ENCODE results near the gene RABAC1.
A peak's percentile ranks its signal among the peaks of the same experiment; 100 is the strongest.
"Not testable (repeated sequence)": the region's sequence is repeated elsewhere in the genome, so short reads cannot be mapped to it uniquely, and the experiment has no call there.

The RABAC1 gene

GRCh38 chr19:41994994-41995958 lies 36.2 kb upstream of the RABAC1 start:
- H3K27ac ChIP-seq, result no peak overlapping the region
- no peak for DNase-seq (ENCODE audit: low spot score)
- CTCF ChIA-PET, result no interaction called here
- TF ChIP-seq CTCF (conservative IDR thresholded peaks at IDR 0.05; ENCODE audit: low read depth), result no peak
- POLR2A ChIA-PET (ENCODE audit: low non-redundant PET), result no interaction called here

DNA sequence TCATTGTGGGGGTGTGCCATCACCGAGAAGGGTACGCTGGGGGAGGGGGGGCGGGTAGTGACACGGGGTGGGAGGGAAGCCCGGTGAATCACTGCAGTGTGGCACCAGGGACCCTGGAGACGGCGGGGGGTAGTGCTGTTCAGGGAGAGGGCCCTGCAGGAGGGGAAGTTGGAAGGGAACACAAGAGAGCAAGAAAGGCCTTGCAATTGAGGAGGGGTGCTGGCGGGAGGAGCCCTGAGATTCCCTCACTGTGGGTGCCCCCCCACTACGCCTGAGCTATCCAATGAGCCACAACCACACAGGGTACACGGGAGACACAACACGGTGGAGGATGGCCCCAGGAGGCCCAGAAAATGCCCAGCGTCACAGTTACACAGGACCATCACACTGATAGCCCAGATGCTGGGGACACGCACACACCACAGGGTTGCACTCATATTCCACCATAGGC lies 35.4 kb upstream of the RABAC1 start:
- ChIA-PET CTCF (no interaction called here), POLR2A (ENCODE audit: low non-redundant PET) (no interaction called here)
- DNase-seq (ENCODE audit: low spot score), result no peak
- no peak overlapping the region for H3K27ac ChIP-seq
- no peak for TF ChIP-seq CTCF (conservative IDR thresholded peaks at IDR 0.05; ENCODE audit: low read depth)

GRCh38 chr19:41993612-41994483 lies 34.7 kb upstream of the RABAC1 start, which contains the start of gene ATP1A3:
Gene ATP1A3, minus strand, starts transcription at chr19:41994230. Its CDS starts 154 bp downstream, at chr19:41994076.
- no peak for TF ChIP-seq CTCF (conservative IDR thresholded peaks at IDR 0.05; ENCODE audit: low read depth)
- H3K27ac ChIP-seq, result no peak within 1 kb of the TSS
- POLR2A ChIA-PET (ENCODE audit: low non-redundant PET), result no interaction called here
- CTCF ChIA-PET, result no interaction called here
- peak; percentile 92 for DNase-seq (ENCODE audit: low spot score)

DNA sequence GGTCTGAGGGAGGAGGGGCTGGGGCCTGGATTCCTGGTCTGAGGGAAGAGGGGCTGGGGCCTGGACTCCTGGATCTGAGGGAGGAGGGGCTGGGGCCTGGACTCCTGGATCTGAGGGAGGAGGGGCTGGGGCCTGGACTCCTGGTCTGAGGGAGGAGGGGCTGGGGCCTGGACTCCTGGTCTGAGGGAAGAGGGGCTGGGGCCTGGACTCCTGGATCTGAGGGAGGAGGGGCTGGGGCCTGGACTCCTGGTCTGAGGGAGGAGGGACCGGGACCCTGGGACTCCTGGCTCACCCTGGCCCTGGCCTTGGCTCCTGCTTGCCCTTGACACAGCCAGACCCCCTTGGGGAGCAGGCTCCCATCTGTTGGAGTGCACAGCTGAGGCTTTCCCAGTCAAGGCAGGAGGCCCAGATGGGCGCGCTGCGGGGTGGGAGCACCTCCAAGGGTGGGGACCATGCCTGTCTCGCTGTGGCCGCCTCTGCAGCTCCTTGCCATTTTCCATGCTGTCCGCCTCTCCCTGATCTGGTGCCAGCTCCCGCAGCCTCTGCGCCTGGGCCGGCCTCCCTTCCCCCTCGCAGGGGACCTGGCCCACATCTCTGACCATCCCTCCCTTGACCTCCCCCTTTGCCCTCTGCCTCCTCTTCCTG lies 32.9 kb upstream of the RABAC1 start:
- POLR2A ChIA-PET (ENCODE audit: low non-redundant PET); DNase-seq (ENCODE audit: low spot score); H3K27ac ChIP-seq: not testable (repeated sequence)
- CTCF ChIA-PET, result interaction anchor here (0.6 kb wide), 1 partner anchor 477 kb away, joined by 3 read pairs; no protein-coding TSS in a partner anchor

GRCh38 chr19:41991025-41991424 lies 31.9 kb upstream of the RABAC1 start:
- POLR2A ChIA-PET (ENCODE audit: low non-redundant PET), result interaction anchor here (0.6 kb wide), 1 partner anchor 26 kb away, joined by 4 read pairs; no protein-coding TSS in a partner anchor

GRCh38 chr19:41990615-41991014 lies 31.5 kb upstream of the RABAC1 start:
- ChIA-PET CTCF (no interaction called here), POLR2A (ENCODE audit: low non-redundant PET) (no interaction called here)
- TF ChIP-seq CTCF (conservative IDR thresholded peaks at IDR 0.05; ENCODE audit: low read depth), result no peak
- no peak overlapping the region for H3K27ac ChIP-seq
- DNase-seq (ENCODE audit: low spot score), result no peak

More at GRCh38 chr19:41991025-41991424, 31.9 kb upstream of the RABAC1 start:
- CTCF ChIA-PET, result interaction anchor here (0.6 kb wide), 1 partner anchor 478 kb away, joined by 3 read pairs; no protein-coding TSS in a partner anchor
- no peak overlapping the region for H3K27ac ChIP-seq
- DNase-seq (ENCODE audit: low spot score), result no peak
- no peak for TF ChIP-seq CTCF (conservative IDR thresholded peaks at IDR 0.05; ENCODE audit: low read depth)

Measured in RWPE1 (cell line).